Vagina (tissue), 2 donors: ENCODE measurements around the gene CERT1.

Experiments
- CTCF ChIP-seq, 3 experiments: fragments of 450-650 bp in 2 of 3; fragments of 200-600 bp in 1 of 3; sonication (generic) in 1 of 3; IDR thresholded peaks; one replicate each; pipeline ENCODE4 v1.5.1; 2017 to 2019; ENCODE audit warnings: antibody characterized with exemption in 3 of 3, mild to moderate bottlenecking in 2 of 3, moderate library complexity in 2 of 3
- POLR2A ChIP-seq, 2 donors: fragments of 450-650 bp; IDR thresholded peaks; one replicate each; pipeline ENCODE4 v1.6.1; 2017; ENCODE audit warnings: antibody characterized with exemption in 2 of 2, mild to moderate bottlenecking in 2 of 2, moderate library complexity in 2 of 2

- TF ChIP-seq CTCF (IDR thresholded peaks at IDR 0.05) (no peak), POLR2A (IDR thresholded peaks at IDR 0.05) (no peak)
Measured at GRCh38 chr5:75438722-75439121, 72.7 kb downstream of the CERT1 start.
